Esophagus squamous epithelium (tissue), 5 donors: ENCODE measurements around the gene SELENOO. TPM values are rescaled to one million over a fixed set of nuclear protein-coding genes. Genes with fewer than 3 reads are reported as not detected.

Experiments used
- DNase-seq: peaks from one replicate; lab custom pipeline; 2025; lab: John Stamatoyannopoulos, UW
- H3K27ac ChIP-seq, 4 donors: fragments of 200-600 bp; sonication (generic); one replicate each; pipeline ENCODE4 v1.5.1; 2016 to 2019; ENCODE audit warnings: mild to moderate bottlenecking in 1 of 4
- H3K27me3 ChIP-seq, 4 donors: fragments of 200-600 bp; sonication (generic); 1 replicate in 3 of 4; 2 replicates in 1 of 4; pipeline versions ENCODE4 v1.5.1 to v1.6.0; 2017 to 2021; ENCODE audit warnings: antibody characterized with exemption in 1 of 4
- H3K36me3 ChIP-seq, 3 donors: fragments of 200-600 bp; sonication (generic); one replicate each; pipeline ENCODE4 v1.5.1; 2016 to 2019
- H3K4me1 ChIP-seq, 3 donors: fragments of 200-600 bp; sonication (generic); one replicate each; pipeline ENCODE4 v1.5.1; 2017 to 2019
- H3K4me3 ChIP-seq, 4 donors: fragments of 200-600 bp; sonication (generic); 1 replicate in 3 of 4; 2 replicates in 1 of 4; pipeline ENCODE4 v1.5.1; 2016 to 2019; ENCODE audit warnings: mild to moderate bottlenecking in 2 of 4, moderate library complexity in 1 of 4
- H3K9me3 ChIP-seq, 3 donors: fragments of 200-600 bp; sonication (generic); one replicate each; pipeline ENCODE4 v1.5.1; 2016 to 2019
- POLR2A ChIP-seq, 4 donors: fragments of 450-650 bp; IDR thresholded peaks; one replicate each; pipeline ENCODE4 v1.6.1; 2017; ENCODE audit warnings: antibody characterized with exemption in 4 of 4, mild to moderate bottlenecking in 4 of 4, moderate library complexity in 3 of 4
- WGBS, 2 donors: methylation state at CpG; one replicate each; pipeline ENCODE4 v1.1.5; 2018; 5-methylcytosine and 5-hydroxymethylcytosine counted together
- intact Hi-C: fragments of 100-400 bp; cut with DNase I; formaldehyde crosslinking; loops from one replicate; pipeline ENCODE4 v1.15.0; 2022
- total RNA-seq, 4 donors: library from RNA; depleted of rRNA; stranded (reverse); fragments of >200 nt; gene quantifications; one replicate each; pipeline ENCODE4 v1.1.0, GENCODE V29; 2016
- TF ChIP-seq, protein P1 (sequence below), 6 experiments: fragments of 450-650 bp in 4 of 6; fragments of 200-600 bp in 2 of 6; sonication (generic) in 2 of 6; IDR thresholded peaks; one replicate each; pipeline ENCODE4 v1.5.1; 2016 to 2019; ENCODE audit warnings: antibody characterized with exemption in 6 of 6, mild to moderate bottlenecking in 4 of 6, moderate library complexity in 4 of 6
- donor health status: DM: yes; HTN: yes; CAD: no.

Gene SELENOO
- total RNA-seq, 4 donors from 2014 or later, result 23.9 to 36.3 (median 27.0) TPM

DNA sequence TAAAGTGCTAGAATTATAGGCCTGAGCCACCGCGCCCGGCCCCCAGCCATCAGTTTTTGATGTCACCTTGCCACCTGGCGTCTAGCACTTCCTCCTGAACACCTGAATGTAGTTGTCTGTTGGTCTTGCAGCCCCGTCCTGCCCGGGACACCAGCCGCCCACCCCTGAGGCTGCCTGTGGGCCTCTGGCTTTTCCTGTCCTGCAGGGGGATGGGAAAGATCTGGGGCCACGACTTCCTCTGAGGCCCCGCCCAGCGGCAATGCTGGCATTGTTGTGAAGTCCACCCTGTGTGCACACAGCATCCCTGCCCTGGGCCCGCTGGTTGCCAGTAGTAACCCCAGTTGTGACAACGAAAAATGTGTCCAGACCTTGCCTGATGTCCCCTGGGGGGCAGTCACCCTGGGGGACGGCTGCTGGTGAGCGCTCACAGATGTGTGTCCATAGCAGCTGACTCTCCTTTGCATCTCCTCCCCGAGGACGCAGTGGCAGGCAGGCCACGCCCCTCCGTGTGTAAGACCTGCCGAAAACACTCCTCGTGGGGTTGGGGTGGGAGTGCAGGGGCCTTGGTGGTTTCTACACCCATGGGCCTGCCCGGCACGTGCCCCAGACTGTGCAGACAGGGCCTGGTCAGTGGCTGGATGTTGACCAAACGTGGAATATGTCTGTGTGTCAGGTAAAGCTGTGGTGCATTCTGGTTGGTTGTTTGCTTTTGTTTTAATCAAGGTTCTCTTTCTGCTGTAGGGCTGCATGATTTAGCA, 6.8 kb downstream of the SELENOO start:
- intact Hi-C loops, result no loop called here
- 66 to 72% methylated on average over 6 to 11 of the region's 23 CpGs for whole genome bisulfite sequencing, 2 donors
- H3K36me3 ChIP-seq, result peaks cover 14 to 93% (median 29%) of the 10 kb centered on the region in 3 donors
- no peak overlapping the region for H3K4me3 ChIP-seq
- no peaks in the 10 kb centered on the region for H3K27me3 ChIP-seq
- no peaks in the 10 kb centered on the region for H3K9me3 ChIP-seq
- peaks cover 0 to 54% (median 0%) of the 10 kb centered on the region in 3 donors for H3K4me1 ChIP-seq
- TF ChIP-seq POLR2A (IDR thresholded peaks at IDR 0.05), result no peak
- TF ChIP-seq, protein P1, sequence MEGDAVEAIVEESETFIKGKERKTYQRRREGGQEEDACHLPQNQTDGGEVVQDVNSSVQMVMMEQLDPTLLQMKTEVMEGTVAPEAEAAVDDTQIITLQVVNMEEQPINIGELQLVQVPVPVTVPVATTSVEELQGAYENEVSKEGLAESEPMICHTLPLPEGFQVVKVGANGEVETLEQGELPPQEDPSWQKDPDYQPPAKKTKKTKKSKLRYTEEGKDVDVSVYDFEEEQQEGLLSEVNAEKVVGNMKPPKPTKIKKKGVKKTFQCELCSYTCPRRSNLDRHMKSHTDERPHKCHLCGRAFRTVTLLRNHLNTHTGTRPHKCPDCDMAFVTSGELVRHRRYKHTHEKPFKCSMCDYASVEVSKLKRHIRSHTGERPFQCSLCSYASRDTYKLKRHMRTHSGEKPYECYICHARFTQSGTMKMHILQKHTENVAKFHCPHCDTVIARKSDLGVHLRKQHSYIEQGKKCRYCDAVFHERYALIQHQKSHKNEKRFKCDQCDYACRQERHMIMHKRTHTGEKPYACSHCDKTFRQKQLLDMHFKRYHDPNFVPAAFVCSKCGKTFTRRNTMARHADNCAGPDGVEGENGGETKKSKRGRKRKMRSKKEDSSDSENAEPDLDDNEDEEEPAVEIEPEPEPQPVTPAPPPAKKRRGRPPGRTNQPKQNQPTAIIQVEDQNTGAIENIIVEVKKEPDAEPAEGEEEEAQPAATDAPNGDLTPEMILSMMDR (IDR thresholded peaks at IDR 0.05), result no peak
- DNase-seq, result no peak
- H3K27ac ChIP-seq, result peak overlapping the region in 1 of 4 donors; percentile 61

DNA sequence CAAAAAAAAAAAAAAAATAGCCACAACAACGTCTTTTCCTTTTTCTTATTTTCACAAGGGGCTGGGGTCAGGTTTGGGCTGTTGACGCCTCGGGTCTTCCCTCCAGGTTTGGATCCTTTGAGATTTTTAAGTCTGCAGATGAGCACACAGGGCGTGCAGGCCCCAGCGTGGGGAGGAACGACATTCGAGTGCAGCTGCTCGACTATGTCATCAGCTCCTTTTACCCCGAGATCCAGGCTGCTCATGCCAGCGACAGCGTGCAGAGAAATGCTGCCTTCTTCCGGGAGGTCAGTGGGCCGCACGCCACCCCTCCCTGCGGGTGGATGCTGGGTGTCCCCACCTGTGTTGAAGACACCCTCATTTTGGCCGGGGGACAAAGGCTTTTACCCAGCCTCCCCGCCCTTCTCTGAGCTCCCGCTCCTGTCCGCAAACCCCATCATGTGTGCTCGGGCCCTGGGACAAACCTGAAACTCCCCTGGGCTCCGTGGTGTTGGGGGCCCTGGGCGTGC, 7.7 kb downstream of the SELENOO start:
- Histone ChIP-seq H3K9me3 (no peaks in the 10 kb centered on the region), H3K36me3 (peaks cover 14 to 95% (median 33%) of the 10 kb centered on the region in 3 donors), H3K4me3 (no peak overlapping the region), H3K4me1 (peaks cover 0 to 49% (median 0%) of the 10 kb centered on the region in 3 donors), H3K27ac (no peak overlapping the region), H3K27me3 (no peaks in the 10 kb centered on the region)
- TF ChIP-seq POLR2A (IDR thresholded peaks at IDR 0.05), result no peak
- TF ChIP-seq, protein P1 (IDR thresholded peaks at IDR 0.05), result no peak
- DNase-seq, result no peak
- intact Hi-C loops, result no loop called here
- 81 to 83% methylated on average over 9 of the region's 22 CpGs for WGBS, 2 donors

DNA sequence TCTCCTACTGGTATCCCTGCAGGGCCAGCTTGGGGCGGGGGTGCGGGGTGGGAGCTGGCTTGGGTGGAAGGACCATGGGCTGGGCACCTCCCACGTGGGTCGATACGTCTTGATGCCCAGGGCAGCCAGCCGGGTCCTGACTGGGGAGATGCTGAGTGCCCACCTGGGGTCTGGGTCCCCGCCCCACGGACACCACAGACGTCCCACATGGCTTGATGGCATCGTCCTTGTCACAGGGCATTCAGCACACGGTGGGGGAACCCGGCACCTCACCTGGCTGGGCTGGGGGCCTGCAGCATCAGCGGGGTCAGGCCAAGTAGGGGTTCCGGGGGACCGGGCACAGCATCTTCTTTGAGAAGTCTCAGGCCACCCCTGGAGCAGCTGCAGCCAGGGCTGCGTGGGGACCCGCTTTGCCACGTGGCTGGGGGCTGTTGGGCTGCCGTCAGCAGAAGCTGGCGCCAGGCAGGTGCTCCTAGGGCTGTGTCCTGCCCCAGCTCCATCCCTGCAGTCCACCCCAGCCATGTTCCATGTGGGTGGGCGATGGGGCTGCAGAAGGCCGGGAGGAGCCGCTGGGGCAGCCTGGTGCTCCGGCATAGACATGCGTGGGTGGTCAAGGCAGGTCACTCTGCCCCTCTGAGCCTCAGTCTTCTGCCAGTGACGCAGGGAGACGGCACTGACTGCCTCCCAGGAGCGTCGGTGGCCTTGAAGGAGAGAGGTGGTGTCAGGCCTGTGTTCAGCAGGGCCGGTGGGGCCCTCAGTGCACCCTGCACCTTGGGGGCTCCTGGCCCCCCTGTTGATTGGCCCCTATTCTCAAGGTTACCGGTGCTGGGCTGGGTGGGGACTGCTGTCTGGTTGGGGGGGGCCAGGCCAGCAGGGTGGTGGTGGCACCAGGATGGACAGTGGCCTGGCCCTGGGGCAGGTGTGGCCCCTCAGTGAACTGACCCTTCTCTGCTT, 8.4 kb downstream of the SELENOO start:
- H3K4me3 ChIP-seq, result no peak overlapping the region
- no peaks in the 10 kb centered on the region for H3K27me3 ChIP-seq
- 74% methylated on average over 9 of the region's 31 CpGs; no CpG with 5 or more reads in 1 of the 2 donors for WGBS, 2 donors
- no peak overlapping the region for H3K27ac ChIP-seq
- H3K4me1 ChIP-seq, result peaks cover 0 to 49% (median 0%) of the 10 kb centered on the region in 3 donors
- no peaks in the 10 kb centered on the region for H3K9me3 ChIP-seq
- DNase-seq, result no peak
- peaks cover 14 to 95% (median 33%) of the 10 kb centered on the region in 3 donors for H3K36me3 ChIP-seq
- TF ChIP-seq, protein P1 (IDR thresholded peaks at IDR 0.05), result no peak
- no peak for TF ChIP-seq POLR2A (IDR thresholded peaks at IDR 0.05)
- intact Hi-C loops, result no loop called here

DNA sequence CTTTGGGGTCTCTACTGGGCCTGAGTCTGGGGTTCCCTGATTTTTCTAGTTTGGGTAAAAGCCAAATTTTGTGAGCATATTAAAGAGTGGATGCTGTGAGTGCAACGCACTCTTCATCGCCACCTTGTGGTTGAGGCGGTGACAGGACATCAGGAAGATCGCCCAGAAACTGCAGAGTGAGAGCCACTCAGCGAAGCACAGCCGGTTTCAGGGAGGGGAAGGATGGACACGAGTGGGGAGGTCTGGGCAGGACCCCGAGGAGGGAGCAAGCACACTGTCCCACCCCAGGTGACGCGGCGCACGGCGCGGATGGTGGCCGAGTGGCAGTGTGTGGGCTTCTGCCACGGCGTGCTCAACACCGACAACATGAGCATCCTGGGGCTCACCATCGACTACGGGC, 9.1 kb downstream of the SELENOO start:
- no peaks in the 10 kb centered on the region for H3K9me3 ChIP-seq
- no peak overlapping the region for H3K27ac ChIP-seq
- DNase-seq, result no peak
- TF ChIP-seq POLR2A (IDR thresholded peaks at IDR 0.05), result no peak
- TF ChIP-seq, protein P1 (IDR thresholded peaks at IDR 0.05), result peak; percentile 75 to 89 (median 84)
- intact Hi-C loops, result loop anchor here (5.0 to 10.0 kb wide), 2 partner anchors 58 to 285 kb away; no protein-coding TSS in a partner anchor
- no peak overlapping the region for H3K4me3 ChIP-seq
- peaks cover 0 to 47% (median 0%) of the 10 kb centered on the region in 3 donors for H3K4me1 ChIP-seq
- peaks cover 14 to 95% (median 37%) of the 10 kb centered on the region in 3 donors for H3K36me3 ChIP-seq
- H3K27me3 ChIP-seq, result no peaks in the 10 kb centered on the region
- WGBS, 2 donors, result 14 to 67% methylated on average over 9 to 15 of the region's 20 CpGs
